OCI-LY1 (cell line): ENCODE measurements around the gene PLPP4.

ENCODE experiments used
- CTCF ChIP-seq: fragments of 200-600 bp; sonication (generic), shearing (Covaris generic); IDR thresholded peaks from 2 replicates; pipeline ENCODE4 v1.5.1; 2017; ENCODE audit warnings: mild to moderate bottlenecking, antibody characterized with exemption, low read length, moderate library complexity, mixed read lengths
- EZH2 ChIP-seq: fragments of 200-600 bp; sonication (generic), shearing (Covaris generic); IDR thresholded peaks from 2 replicates; pipeline ENCODE4 v1.8.0; 2017; ENCODE audit warnings: borderline replicate concordance, mixed run types, mild to moderate bottlenecking, antibody characterized with exemption, low read length, moderate library complexity, mixed read lengths

- TF ChIP-seq CTCF (peak; percentile 20; the same call in 1 of the 2 replicates), EZH2 (no peak)
Observed at GRCh38 chr10:120480065-120480600, 23.1 kb downstream of the PLPP4 start.
